Activated gamma-delta T cell (primary cell): ENCODE results near the gene HPSE.
"Not testable (repeated sequence)": the region's sequence is repeated elsewhere in the genome, so short reads cannot be mapped to it uniquely, and the experiment has no call there.

Experiments used
- DNase-seq: peaks from one replicate; lab custom pipeline; 2025; lab: John Stamatoyannopoulos, UW

HPSE gene

DNA sequence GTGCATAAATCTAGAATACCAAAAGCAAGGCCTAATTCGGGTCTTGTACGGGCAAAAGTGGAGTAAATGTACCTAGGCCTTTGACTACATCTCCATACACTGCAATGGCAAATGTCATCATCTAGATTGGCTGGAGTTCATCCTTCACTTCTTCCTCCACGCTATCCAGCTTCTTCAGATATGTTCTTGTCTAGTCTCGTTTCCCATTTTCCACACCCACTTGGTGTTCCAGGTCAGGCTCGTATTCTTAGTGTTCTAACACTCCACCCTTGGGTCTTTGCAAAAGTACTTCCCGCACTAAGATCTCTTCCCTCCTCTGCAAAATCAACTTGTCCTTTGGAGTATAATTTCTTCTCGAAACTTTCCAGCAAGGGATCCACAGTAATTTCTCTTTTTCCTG, 51.5 kb downstream of the HPSE start:
- DNase-seq: no peak

DNA sequence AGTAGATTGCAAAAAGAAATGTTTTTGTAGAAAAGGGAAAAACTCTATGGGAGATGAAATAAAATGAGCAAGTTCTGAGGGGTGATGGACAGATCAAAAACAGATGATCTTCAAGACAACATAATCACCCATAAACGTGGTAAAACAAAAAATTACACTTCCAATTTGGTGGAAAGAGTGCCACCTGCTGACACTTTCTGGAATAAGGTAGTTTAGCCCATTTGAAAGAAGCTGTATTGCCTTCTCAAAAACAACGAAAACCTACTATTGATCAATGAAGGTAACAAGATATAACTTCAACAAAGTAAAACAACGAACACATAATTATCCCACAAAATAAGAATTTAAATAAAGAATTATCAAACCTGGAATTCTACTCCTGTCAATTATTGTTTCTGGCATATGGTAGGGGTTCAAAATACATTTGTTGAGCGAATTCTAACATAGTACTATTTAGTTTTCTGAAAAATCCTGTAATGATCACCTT, 52.6 kb downstream of the HPSE start:
- no peak for DNase-seq

DNA sequence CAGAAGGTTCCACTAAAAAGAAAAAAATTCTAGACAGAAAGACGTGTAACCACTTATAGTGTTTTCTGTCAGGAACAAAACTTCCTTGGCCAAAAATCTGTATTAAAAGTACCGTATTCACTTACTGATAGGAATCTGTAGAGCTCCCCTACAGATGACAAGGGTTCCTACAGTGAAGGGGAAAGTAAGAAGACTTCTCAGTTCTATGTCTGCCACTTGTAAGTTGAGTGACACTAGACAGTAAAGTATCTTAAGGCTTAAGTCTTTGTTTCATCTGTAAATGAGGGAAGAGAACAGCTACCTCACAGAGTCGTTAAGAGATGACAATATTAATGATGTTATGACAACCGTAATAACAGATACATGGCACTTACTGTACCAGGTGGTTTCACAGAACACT, 53.3 kb downstream of the HPSE start:
- no peak for DNase-seq

DNA sequence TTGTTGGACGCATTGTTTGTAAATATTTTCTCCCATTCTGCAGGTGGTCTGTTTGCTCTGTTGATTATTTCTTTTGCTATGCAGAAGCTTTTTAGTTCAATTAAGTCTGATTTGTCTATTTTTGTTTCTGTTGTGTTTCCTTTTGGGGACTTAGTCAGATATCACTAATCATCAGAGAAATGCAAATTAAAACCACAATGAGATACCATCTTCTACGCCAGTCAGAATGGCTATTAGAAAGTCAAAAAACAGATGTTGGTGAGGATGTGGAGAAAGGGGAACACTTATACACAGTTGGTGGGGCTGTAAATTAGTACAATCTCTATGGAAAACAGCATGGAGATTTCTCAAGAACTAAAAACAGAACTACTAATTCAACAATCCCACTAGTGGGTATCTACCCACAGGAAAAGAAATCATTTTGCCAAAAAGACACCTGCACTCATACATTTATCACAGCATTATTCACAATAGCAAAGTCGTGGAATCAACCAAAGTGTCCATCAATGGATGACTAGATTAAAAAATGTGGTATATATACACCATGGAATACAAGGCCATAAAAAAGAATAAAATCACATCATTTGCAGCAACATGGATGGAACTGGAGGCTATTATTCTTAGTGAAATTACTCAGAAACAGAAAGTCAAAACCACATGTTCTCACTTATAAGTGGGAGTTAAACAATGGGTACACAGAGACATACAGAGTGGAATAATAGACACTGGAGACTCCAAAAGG, 58.2 kb downstream of the HPSE start:
- no peak for DNase-seq

DNA sequence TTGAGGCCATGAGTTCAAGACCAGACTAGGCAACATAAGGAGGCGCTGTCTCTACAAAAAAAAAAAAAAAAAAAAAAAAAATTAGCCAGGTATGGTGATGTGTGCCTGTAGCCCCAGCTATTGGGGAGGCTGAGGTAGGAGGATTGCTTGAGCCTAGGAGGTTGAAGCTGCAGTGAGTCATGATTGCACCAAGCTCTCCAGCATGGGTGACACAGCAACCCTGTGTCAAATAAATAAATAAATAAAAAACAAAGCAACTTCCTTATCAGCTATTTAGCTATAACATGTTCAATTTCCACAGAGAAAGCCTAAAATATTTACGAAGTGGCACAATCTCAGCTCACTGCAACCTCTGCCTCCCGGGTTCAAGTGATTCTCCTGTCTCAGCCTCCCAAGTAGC, 60.7 kb downstream of the HPSE start:
- DNase-seq: not testable (repeated sequence)

DNA sequence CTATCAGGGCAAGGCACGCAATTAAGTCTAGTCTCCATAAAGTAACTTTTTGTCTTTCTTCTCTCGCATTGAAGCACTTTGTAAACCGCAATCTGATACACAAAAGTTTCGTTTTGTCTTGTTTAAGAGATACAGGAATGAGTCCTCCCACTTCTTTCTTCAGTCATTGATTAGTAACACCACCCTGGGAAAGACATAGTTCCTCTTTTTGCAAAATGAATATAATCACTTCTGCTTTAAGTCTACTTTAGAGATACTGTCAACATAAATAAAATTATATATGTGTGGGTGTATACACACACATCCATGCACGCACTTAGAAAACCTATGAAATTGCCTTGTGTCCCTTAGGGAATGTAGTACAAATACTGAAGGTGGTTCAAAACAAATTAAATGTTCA, 61.7 kb downstream of the HPSE start:
- no peak for DNase-seq

DNA sequence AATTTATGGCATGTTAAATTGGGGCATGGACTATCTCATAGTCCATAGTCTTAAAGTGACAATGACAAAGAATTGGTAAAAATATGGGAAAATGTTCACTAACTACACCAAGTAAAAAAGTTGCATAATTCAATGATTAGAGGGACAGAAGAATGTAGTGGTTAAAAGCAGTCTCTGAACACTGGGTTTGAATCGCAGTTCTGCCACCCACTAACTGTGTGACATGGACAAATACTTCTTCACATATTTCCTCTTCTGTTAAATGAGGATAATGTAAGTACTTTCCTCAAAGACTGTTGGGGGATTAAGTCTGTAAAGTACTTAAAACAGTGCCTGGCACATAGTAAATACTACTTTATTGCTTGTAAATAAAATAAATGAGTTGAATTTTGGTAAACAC, 65.4 kb downstream of the HPSE start:
- no peak for DNase-seq

DNA sequence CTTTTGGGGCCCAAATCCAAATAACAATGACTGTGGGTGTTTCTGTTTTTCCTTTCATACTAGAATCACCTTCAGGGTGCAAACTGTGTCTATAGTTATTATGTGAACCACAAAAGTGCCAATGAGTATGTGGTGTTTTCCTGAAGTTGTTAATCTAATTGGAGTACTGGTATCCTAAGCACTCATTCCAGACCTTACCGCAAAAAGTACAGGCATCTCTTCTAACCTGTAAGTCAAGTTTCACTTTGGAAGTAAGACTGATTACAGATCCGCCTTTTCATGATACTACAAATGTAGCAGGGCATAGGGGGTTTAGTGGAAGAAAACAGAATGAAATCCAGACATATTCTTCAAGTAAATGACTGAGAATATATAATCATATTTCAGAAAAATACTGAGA, 66.2 kb downstream of the HPSE start:
- DNase-seq: no peak

DNA sequence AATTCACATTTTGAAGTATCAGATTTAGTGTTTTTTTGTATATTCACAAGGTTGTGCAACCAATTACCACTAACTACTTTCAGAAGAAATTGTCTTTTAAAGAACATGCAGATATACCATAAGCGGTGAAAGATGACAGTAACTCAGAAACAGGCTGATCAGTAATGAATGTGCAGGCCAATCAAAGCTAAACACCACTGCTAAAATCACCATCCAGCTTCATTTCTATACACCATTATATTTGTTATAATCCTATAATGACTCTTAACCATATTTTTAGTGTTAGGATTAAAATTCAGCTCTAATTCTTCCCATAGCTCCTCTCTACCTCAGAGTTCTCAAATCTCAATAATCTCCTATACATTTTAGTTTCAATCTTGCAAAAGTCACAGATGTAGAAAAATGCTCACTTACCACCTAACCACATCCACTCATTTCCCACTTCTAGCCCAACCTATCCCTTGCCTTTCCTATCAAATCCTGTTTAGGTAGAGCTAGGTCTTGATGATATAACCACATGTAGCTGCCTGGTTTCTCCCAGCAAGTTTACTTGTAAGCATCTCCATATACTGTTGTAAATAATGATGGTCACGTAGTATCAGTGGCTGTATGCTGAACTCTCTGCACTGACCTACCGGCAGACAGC, 66.7 kb downstream of the HPSE start:
- DNase-seq: no peak

DNA sequence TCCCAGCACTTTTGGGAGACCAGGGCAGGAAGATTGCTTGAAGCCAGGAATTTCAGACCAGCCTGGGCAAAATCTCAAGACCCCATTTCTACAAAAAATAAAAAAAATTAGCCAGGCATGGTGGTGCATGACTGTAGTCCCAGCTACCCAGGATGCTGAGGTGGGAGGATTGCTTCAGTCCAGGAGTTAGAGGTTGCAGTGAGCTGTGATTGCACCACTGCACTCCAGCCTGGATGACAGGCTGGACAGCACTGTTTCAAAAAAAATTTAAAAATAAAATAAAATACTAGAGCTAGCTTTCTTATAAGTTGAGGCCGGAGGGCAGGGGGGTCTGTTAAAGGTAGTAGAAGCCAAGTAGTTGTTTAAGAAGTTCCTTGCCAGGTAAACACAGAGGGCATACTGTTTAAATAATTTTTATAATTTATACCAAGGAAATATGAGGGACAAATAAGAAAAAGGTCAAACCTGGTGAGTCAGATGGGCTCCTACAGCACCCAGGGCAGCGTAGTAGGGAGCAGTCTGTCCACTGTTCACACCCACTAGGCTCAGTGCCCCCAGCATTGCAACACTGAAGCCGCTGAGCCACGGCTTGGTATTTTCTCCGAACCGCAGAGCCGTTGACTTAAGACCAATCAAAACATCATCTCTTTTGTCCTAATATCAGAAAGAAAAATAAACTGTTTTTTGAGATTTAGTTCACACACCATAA, 67.4 kb downstream of the HPSE start:
- no peak for DNase-seq

DNA sequence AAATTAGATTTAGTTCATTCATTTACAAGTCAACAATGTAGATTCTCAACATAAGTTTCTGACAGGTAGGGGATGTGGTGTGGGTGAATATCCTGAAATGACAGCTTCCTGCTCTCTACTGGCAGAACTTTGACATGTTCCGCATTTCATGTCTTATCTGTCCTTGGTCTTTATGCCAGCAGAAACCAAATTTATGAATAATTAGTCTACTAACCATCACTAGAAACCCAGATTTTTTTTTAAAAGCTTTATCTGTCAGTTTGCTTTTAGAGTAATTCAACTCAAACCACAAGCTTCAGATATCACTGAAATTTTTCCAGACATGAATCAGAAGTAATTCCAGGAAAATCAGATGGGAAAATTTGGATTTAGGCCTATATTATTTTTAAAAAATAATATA, 68.0 kb downstream of the HPSE start:
- DNase-seq: no peak

DNA sequence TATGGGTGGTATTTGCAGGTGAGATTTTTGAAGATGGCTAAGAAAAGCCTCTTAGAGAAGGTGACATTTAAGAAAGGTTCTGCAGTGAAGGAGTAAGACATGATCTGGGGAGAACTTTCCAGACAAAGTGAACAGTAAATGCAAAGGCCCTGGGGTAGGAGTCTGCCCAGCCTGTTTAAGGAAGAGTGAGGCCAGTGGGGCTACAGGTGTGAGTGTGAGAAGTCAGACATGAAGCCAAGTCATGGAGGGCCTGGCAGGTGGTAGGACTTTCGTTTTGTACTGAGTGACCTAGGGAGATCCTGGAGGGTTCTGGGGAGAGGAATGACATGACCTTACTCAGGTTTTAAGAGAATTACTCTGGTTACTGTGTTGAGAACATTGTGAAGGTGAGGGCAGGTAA, 71.5 kb downstream of the HPSE start:
- no peak for DNase-seq

DNA sequence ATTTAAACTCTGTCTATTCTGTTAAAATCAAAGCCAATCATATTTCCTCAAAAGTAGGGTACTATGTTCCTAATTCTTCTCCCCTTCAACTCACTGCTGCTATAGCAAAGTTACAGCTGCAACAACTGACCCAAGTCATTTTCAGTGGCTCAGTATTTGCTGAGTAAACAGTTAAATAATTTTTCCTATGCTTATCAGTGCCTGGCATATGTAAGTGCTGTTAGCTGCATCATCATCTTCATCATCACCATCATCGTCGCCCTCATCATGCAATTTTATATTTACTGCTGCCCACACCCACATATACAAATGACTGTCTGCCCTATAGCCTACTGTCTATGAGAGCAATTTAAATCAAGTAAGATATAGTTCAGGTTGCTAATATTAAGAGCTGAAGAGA, 72.0 kb downstream of the HPSE start:
- DNase-seq: no peak

DNA sequence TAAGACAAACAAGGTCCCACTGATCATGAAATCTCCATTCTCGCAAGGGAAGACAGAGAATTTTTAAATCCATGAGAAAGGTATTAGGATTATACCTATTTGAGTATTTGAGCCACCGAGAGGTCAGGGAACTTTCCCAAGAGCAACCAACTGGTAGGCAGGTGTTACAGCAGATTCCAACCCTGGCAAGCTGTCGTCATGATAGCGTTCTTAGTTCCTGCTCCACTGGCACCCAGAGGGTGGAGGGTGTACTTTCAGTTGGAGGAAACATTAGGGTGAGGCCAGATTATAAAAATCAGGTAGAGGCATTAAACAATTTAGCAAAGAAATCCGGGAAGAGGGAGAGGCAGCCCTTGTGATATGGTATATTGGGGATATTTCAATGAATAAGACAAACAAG, 73.3 kb downstream of the HPSE start:
- DNase-seq: no peak

DNA sequence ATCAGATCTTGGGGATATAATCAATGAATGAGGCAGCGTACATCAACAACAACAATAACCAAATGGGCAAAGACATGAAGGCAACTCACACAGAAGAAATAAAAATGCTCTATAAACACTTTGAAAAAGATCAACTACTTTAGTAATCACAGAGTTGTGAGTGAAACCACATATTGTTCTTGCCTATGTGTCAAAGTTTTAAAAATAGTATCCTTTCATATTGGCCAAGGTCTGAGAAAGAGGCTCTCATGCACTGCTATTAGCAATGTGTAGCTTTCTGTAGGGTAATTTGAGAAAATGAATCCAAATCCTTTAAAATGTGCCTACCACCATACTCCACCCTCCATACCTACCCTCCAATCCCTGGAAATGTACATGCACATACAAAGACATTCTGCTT, 75.1 kb downstream of the HPSE start:
- DNase-seq: no peak

DNA sequence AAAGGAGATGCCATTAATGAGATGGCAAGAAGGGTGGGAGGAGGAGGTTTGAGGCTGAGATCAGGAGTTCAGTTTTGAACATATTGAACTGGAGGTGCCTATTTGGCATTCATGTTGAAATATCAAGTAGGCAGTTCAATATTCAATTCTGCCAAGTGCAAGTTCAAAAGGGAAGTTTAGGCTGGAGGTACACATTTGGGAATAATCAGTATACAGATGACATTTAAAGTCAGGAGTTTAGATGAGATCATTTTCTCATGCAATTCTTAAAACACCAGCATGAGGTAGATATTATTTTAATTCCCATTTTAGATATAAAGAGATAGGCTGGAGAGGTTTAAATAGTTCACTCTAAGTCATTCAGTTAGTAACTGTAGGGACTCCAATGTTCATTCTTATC, 76.2 kb downstream of the HPSE start:
- DNase-seq: no peak

DNA sequence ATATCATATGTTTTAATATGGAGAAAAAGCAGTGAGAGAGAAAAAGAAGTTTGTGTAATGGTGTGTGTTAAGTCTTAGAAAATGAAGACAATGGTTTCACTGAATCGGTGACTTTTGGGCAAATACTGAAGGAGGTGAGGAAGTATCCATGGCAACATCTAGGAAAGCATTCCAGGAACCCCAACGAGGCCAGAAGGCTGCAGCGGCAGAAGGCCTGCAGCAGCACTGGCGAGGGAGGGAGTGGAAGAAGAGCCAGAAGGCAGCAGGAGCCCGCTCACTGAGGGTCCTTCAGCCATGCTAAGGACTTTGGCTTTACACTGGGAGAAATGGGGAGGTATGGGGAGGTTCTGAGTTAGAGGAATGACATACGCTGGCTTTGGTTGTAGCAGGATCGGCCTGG, 76.8 kb downstream of the HPSE start:
- DNase-seq: no peak

DNA sequence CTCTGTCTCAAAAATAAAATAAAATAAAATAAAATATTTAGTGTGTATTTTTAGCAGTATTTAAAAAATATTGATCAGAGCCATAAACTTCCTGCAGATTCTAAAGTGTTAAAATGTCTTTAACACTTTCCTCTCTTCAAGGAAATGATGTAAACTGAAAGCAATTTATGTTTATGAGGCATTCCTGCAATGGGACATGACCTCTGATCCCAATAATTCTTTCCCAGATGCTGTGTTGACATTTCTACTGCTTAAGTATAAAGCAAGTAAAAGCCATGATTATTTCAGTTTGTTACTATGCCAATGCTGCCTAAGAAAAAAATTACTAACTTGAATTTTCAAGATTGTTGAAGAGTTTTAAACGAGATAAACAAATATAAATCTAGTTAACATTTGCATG, 79.1 kb downstream of the HPSE start:
- DNase-seq: no peak

DNA sequence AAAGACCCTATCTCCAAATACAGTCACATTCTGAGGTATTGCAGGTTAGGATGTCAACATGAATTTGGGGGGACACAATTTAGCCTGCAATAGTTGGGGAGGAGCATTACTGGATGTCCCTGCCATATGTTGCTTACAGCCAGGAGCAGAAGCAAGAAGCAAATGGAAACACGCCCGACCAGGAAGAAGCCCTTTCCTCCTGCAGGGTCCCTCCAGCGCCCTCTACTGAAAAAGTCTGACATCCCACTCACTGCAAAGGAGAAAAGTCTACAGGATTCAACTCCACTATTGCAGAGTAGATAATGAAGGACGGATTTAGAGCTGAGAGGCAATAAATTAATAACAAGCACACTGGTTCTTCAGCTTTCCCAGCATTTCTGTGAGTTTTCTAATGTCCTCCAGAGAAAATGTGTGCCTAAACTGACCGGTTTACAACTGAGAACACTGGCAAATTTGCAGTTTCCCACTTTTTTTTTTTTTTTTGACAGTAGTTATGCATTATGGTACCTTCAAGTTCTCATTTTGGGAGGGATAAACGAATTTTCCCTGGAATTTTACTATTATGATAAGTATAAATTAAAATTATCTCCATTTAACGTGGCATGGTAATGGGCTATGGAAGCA, 81.8 kb downstream of the HPSE start:
- DNase-seq: no peak

DNA sequence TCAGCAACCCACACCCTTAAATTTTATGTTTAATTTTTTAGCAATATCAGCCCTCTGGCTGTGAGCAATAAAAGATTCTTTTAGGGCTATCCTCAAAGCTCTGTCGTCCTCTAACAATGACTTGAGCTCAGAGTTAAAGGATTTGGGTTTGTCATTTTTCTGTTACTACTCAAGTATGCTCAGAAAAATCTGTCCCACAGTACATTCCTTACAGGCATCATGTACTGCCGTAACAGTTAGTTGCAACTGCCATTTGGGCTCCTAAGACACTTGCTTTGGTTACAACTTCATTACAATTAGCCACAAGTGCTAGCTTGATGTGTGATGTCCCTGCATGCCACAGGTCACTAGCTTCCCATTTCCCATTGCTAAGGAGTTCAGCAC, 83.2 kb downstream of the HPSE start:
- DNase-seq: no peak

DNA sequence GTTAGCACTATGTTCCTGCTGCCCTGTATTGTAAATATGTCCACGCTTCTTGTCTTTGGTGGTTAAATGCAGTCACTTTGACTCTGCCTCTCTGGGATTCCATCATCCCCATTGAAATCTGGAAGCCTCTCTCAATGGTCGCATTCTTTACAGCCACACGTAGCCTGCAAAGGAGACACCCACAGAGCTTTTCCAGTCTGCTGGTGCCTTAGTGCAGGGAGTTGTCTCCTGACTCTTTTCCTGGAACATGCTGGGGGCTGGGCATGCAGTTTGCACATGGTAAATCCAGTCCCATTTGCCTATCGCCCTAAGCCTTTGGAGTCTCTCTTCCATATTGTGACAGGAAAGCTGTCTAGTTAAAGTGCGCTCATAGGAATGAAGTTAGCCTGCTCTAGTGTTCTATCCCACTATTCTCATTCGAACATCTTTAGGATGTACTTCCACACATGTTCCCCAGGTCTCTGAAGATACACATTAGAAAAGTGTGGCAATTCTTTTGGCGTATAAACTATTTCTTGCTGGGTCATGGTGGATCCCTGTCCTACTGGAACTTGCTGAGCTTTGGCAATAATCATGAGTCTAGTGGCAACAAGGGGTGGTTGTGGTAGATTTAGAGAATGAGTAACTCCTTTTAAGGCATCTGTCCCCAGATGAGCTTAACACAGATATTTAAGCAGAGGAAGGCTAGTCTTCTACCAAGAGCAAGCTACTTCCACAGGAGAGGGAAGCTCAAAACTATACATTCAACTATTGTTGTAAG, 83.8 kb downstream of the HPSE start:
- DNase-seq: no peak

DNA sequence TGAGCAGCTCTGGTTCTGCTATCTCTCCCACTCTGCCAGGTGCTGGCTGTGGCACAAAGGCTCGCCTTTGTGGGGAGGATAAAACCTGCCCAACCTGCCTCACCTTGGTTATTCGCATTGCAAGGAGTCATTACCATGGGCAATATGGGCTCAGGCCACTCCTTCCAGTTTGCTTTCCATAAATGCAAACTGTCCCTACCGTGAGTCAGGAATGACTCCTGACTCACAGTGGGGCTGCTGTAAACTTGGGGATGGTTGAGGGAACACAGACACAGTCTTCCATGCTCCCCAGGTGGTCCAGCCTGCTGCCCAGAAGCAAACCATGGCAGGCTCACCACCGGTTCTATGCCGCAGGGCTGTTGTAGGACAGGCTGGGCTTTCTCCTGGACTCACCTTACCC, 86.2 kb downstream of the HPSE start:
- no peak for DNase-seq
